GM12878 (cell line): ENCODE results near the gene TMEM151A. TPM values are rescaled to one million over a fixed set of nuclear protein-coding genes. Genes with fewer than 3 reads are reported as not detected.

Source experiments
- ATAC-seq: fragments of 200-7000 bp; cut with Tn5 transposase; 3 replicates; pipeline ENCODE4 v1.9.1; 2020; ENCODE audit warnings: mild to moderate bottlenecking, moderate library complexity
- BruUV-seq: library from RNA; stranded (reverse); fragments of 400-500 nt; replicated peaks from 2 replicates; lab custom pipeline; 2021; lab: Mats Ljungman, UMichigan
- CTCF ChIA-PET: fragments of 300-600 bp; sonication (Branson Sonifier 250); formaldehyde crosslinking; extraction: SDS; loops from one replicate; lab custom pipeline; 2021; ENCODE audit warnings: inconsistent platforms; lab: Yijun Ruan, JAX
- POLR2A ChIA-PET: fragments of 350-600 bp; formaldehyde crosslinking; extraction: SDS; loops from one replicate; lab custom pipeline; 2021; ENCODE audit warnings: inconsistent platforms; lab: Charles Lee
- RAD21 ChIA-PET: fragments of 300-600 bp; sonication (Branson Sonifier 250); formaldehyde crosslinking; loops from one replicate; lab custom pipeline; 2023; ENCODE audit warnings: antibody characterized with exemption; ENCODE audit not compliant: unreplicated experiment; lab: Charles Lee
- SMC1A ChIA-PET: fragments of 300-600 bp; sonication (Branson Sonifier 250); formaldehyde crosslinking; loops from one replicate; lab custom pipeline; 2023; ENCODE audit not compliant: unreplicated experiment, uncharacterized antibody; lab: Charles Lee
- DNase-seq: peaks from one replicate; pipeline ENCODE4 v3.0.0-alpha.2; 2011; ENCODE audit warnings: low read depth, low spot score
- FAIRE-seq: peaks from 3 replicates; lab custom pipeline; 2011; peaks lifted over from hg19 to GRCh38; lab: Jason Lieb, UNC
- H2AFZ ChIP-seq: 2 replicates; pipeline ENCODE4 v1.6.0; 2011; ENCODE audit warnings: low read depth, low read length, control low read depth; ENCODE audit not compliant: control insufficient read depth
- H3K27ac ChIP-seq: 2 replicates; pipeline ENCODE4 v1.5.1; 2011; ENCODE audit warnings: control low read depth; ENCODE audit not compliant: control insufficient read depth, insufficient read depth
- H3K27me3 ChIP-seq, 2 experiments: replicated peaks in 1 of 2; 2 replicates each; pipeline versions ENCODE4 v1.6.0 to v1.6.1; 2011; ENCODE audit warnings: low read length in 1 of 2; ENCODE audit not compliant: control insufficient read depth in 2 of 2, insufficient read depth in 2 of 2
- H3K36me3 ChIP-seq, 2 experiments: 2 replicates each; pipeline ENCODE4 v1.5.1; 2011; ENCODE audit warnings: low read length in 1 of 2; ENCODE audit not compliant: control insufficient read depth in 2 of 2, insufficient read depth in 2 of 2
- H3K4me1 ChIP-seq: 2 replicates; pipeline ENCODE4 v1.6.1; 2011; ENCODE audit warnings: mild to moderate bottlenecking, low read length, moderate library complexity, mixed read lengths; ENCODE audit not compliant: control insufficient read depth, insufficient read depth
- H3K4me2 ChIP-seq: 2 replicates; pipeline ENCODE4 v1.6.0; 2011; ENCODE audit warnings: control low read depth; ENCODE audit not compliant: control insufficient read depth, insufficient read depth
- H3K4me3 ChIP-seq: fragments of 200-600 bp; sonication (generic); 2 replicates; pipeline ENCODE4 v1.5.1; 2016
- H3K79me2 ChIP-seq: 2 replicates; pipeline ENCODE4 v1.6.0; 2011; ENCODE audit warnings: low read length; ENCODE audit not compliant: control insufficient read depth, insufficient read depth
- H3K9ac ChIP-seq: 2 replicates; pipeline ENCODE4 v1.8.0; 2011; ENCODE audit warnings: low read length, control low read depth, mixed read lengths; ENCODE audit not compliant: control insufficient read depth, insufficient read depth
- H3K9me3 ChIP-seq: replicated peaks from 3 replicates; pipeline ENCODE4 v1.5.1; 2011; ENCODE audit warnings: mild to moderate bottlenecking, low read length; ENCODE audit not compliant: control insufficient read depth, insufficient read depth
- H4K20me1 ChIP-seq: 2 replicates; pipeline ENCODE4 v1.6.0; 2011; ENCODE audit not compliant: control insufficient read depth, insufficient read depth
- CHD1 ChIP-seq: IDR thresholded peaks from 2 replicates; pipeline ENCODE4 v1.6.1; 2012; ENCODE audit warnings: low read depth, low read length, improper control_type of control experiment
- EP300 ChIP-seq, 2 experiments: fragments of 150-350 bp in 1 of 2; IDR thresholded peaks; 2 replicates each; pipeline ENCODE4 v1.6.1; 2011 to 2012; ENCODE audit warnings: low read depth in 2 of 2, low read length in 2 of 2, borderline replicate concordance in 1 of 2, improper control_type of control experiment in 1 of 2, inconsistent platforms in 1 of 2; ENCODE audit not compliant: control insufficient read depth in 1 of 2
- FOXK2 ChIP-seq: fragments of 450-650 bp; IDR thresholded peaks from 2 replicates; pipeline ENCODE4 v1.6.1; 2017; ENCODE audit warnings: mild to moderate bottlenecking, moderate library complexity
- HDAC6 ChIP-seq: fragments of 200-600 bp; sonication (generic); IDR thresholded peaks from one replicate; pipeline ENCODE4 v1.8.0; 2017; ENCODE audit warnings: antibody characterized with exemption; ENCODE audit not compliant: unreplicated experiment
- MTA2 ChIP-seq: fragments of 450-650 bp; IDR thresholded peaks from 2 replicates; pipeline ENCODE4 v1.6.1; 2016; ENCODE audit warnings: low read depth, mild to moderate bottlenecking, moderate library complexity
- MTA3 ChIP-seq: IDR thresholded peaks from 2 replicates; pipeline ENCODE4 v1.6.1; 2012; ENCODE audit warnings: low read length, inconsistent platforms, borderline replicate concordance
- POLR2A ChIP-seq: IDR thresholded peaks from 2 replicates; pipeline ENCODE4 v1.6.1; 2011; ENCODE audit warnings: low read depth, mild to moderate bottlenecking, low read length
- whole genome bisulfite sequencing: methylation state at CpG from one replicate; pipeline ENCODE4 v1.1.6; 2016; ENCODE audit warnings: low lambda C conversion rate; ENCODE audit not compliant: insufficient replicate concordance, insufficient coverage; ENCODE audit errors: missing lambda C conversion rate; 5-methylcytosine and 5-hydroxymethylcytosine counted together
- in situ Hi-C: fragments of 300-500 bp; cut with MboI; formaldehyde crosslinking; loops from 9 replicates; pipeline ENCODE4 v1.14.3; 2018; ENCODE audit warnings: mixed read lengths
- intact Hi-C: fragments of 100-400 bp; cut with micrococcal nuclease; formaldehyde crosslinking; loops from one replicate; pipeline ENCODE4 v1.14.2; 2022; ENCODE audit not compliant: unreplicated experiment
- polyA plus RNA-seq, 11 experiments: library from polyadenylated mRNA; depleted of rRNA in 4 of 11; unstranded in 6 of 11; stranded (reverse) in 5 of 11; fragments of >200 nt; fragmentation: Nextera tagmentation in 4 of 11; fragmentation: Illumina TruSeq in 1 of 11; extraction: Ambion mirVana in 4 of 11; extraction: Trizol in 1 of 11; gene quantifications; 1 replicate in 1 of 11; 2 replicates in 10 of 11; pipeline versions ENCODE4 v1.2.1 to v1.2.3, GENCODE V29; 2011 to 2016; ENCODE audit warnings: inconsistent platforms in 2 of 11, missing spikeins in 2 of 11, low read depth in 1 of 11
- total RNA-seq, 4 experiments: library from RNA; depleted of rRNA in 3 of 4; stranded (reverse); fragments of >200 nt in 3 of 4; fragmentation: Illumina TruSeq in 1 of 4; extraction: Trizol in 1 of 4; gene quantifications; 2 replicates each; pipeline versions ENCODE4 v1.2.1 to v1.2.3, GENCODE V29; 2013 to 2021
- TF ChIP-seq, protein P1 (sequence below): fragments of 450-650 bp; IDR thresholded peaks from 2 replicates; pipeline ENCODE4 v1.6.1; 2016; ENCODE audit warnings: mild to moderate bottlenecking

The TMEM151A gene
- total and polyA plus RNA-seq, 10 of the 15 experiments (the other 5 are each of a cell fraction or from before 2014, with no cell fraction given), result not detected

DNA sequence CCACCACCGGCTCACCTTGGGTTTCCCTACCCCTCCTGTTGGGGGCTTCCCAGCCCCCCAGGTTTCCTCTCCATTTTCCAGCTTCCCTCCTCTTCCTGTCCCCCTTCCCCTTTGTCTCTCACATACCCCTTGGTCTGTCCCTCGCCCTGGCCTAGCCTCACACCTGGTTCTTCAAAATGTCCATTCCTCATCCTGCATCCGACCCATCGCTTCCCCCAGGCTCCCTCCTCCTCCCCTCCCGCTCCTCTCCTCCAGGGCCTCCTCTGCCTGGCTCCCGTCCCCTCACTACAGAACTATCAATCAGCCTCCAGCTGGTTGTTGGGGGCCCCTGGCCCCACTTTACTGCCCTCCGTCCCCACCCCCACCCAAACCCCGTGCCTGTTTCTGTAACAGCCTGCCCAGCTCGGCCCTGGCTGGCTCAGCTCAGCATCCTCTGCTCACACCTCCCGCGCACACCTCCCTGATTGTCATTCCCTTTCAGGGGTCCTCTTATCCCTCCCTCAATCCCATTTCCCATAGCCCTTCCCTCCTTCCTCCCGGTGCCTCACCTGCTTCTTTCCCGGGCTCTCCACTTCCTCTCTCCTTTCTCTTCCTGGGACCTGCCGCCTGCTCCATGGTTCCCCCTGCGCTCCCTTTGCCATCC is 12.5 kb upstream of the TMEM151A start:
- ATAC-seq (no peak), FAIRE-seq (no peak), DNase-seq (no peak)
- peaks cover 5 to 16% of the 10 kb centered on the region in 2 experiments for H3K36me3 ChIP-seq
- H3K4me2 ChIP-seq, result no peak overlapping the region
- RAD21 ChIA-PET, result interaction anchor here (1.0 kb wide), 1 partner anchor 24 kb away, joined by 4 read pairs; no protein-coding TSS in a partner anchor
- no peak overlapping the region for H3K4me3 ChIP-seq
- H3K27me3 ChIP-seq, result no peaks in the 10 kb centered on the region
- in situ Hi-C loops (no loop called here), intact Hi-C loops (no loop called here)
- no peaks in the 10 kb centered on the region for H3K9me3 ChIP-seq
- BruUV-seq, result no TSS peak
- H3K9ac ChIP-seq, result no peak overlapping the region
- no peaks in the 10 kb centered on the region for H3K79me2 ChIP-seq
- POLR2A ChIA-PET, result interaction anchor here (0.6 to 2.0 kb wide), 2 partner anchors 10 to 223 kb away, joined by 3 to 7 read pairs; partner anchors contain the start of gene YIF1A
- CTCF ChIA-PET, result interaction anchor here (1.2 to 1.7 kb wide), 2 partner anchors 9 to 57 kb away, joined by 3 to 7 read pairs; partner anchors contain the start of gene YIF1A
- H3K27ac ChIP-seq, result no peak overlapping the region
- peaks cover 12% of the 10 kb centered on the region for H3K4me1 ChIP-seq
- no peak overlapping the region for H2AFZ ChIP-seq
- TF ChIP-seq POLR2A (peak; percentile 55), EP300 (IDR thresholded peaks at IDR 0.05; ENCODE audit: borderline replicate concordance in 1 of 2, control insufficient read depth in 1 of 2, low read depth in 2 of 2, low read length in 2 of 2) (no peak)
- SMC1A ChIA-PET, result no interaction called here
- WGBS, result 78% methylated on average over 11 of the region's 15 CpGs
- no peaks in the 10 kb centered on the region; the same call in 1 of the 2 replicates for H4K20me1 ChIP-seq

GRCh38 chr11:66280428-66280827 is 11.3 kb upstream of the TMEM151A start:
- RAD21 ChIA-PET, result interaction anchor here (1.0 to 1.7 kb wide), 2 partner anchors 12 to 26 kb away, joined by 4 to 9 read pairs; partner anchors contain the start of gene RAB1B
- WGBS, result 91% methylated on average over 8 of the region's 14 CpGs
- ATAC-seq, result no peak

More at GRCh38 chr11:66280428-66280827, 11.3 kb upstream of the TMEM151A start:
- H3K27me3 ChIP-seq, result no peaks in the 10 kb centered on the region
- H3K27ac ChIP-seq, result no peak overlapping the region
- TF ChIP-seq, protein P1, sequence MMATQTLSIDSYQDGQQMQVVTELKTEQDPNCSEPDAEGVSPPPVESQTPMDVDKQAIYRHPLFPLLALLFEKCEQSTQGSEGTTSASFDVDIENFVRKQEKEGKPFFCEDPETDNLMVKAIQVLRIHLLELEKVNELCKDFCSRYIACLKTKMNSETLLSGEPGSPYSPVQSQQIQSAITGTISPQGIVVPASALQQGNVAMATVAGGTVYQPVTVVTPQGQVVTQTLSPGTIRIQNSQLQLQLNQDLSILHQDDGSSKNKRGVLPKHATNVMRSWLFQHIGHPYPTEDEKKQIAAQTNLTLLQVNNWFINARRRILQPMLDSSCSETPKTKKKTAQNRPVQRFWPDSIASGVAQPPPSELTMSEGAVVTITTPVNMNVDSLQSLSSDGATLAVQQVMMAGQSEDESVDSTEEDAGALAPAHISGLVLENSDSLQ, result peak; percentile 43; the same call in 1 of the 2 replicates
- TF ChIP-seq POLR2A (peak; percentile 60), HDAC6 (no peak), MTA3 (no peak), MTA2 (no peak), FOXK2 (no peak), CHD1 (no peak)
- no peaks in the 10 kb centered on the region for H3K9me3 ChIP-seq
- no peak overlapping the region for H3K4me2 ChIP-seq
- intact Hi-C loops, result no loop called here
- H3K9ac ChIP-seq, result no peak overlapping the region
- ChIA-PET CTCF (interaction anchor here (0.8 to 3.3 kb wide), 5 partner anchors 8 to 59 kb away, joined by 3 to 29 read pairs (median 7); partner anchors contain the start of genes RIN1 and YIF1A), SMC1A (interaction anchor here (1.0 to 3.4 kb wide), 2 partner anchors 9 to 13 kb away, joined by 3 to 10 read pairs; partner anchors contain the start of gene RAB1B), POLR2A (interaction anchor here (1.0 to 2.0 kb wide), 3 partner anchors 9 to 12 kb away, joined by 4 to 7 read pairs (median 5); partner anchors contain the start of genes RAB1B and YIF1A)
- H3K79me2 ChIP-seq, result no peaks in the 10 kb centered on the region
- H3K4me1 ChIP-seq, result peaks cover 12% of the 10 kb centered on the region
- in situ Hi-C loops, result no loop called here
- no TSS peak for BruUV-seq
- DNase-seq, result no peak
- H4K20me1 ChIP-seq, result no peaks in the 10 kb centered on the region; the same call in 1 of the 2 replicates
- peaks cover 0 to 9% of the 10 kb centered on the region in 2 experiments for H3K36me3 ChIP-seq
- H2AFZ ChIP-seq, result no peak overlapping the region
- no peak for FAIRE-seq
- no peak overlapping the region for H3K4me3 ChIP-seq
